Uterus (tissue), 2 donors: ENCODE measurements around the gene TMEM184B.

Experiments
- CTCF ChIP-seq, 4 experiments: fragments of 200-600 bp in 2 of 4; fragments of 450-650 bp in 2 of 4; sonication (generic) in 2 of 4; IDR thresholded peaks; one replicate each; pipeline ENCODE4 v1.5.1; 2016 to 2019; ENCODE audit warnings: antibody characterized with exemption in 4 of 4, mild to moderate bottlenecking in 2 of 4, moderate library complexity in 1 of 4
- POLR2A ChIP-seq, 2 donors: fragments of 450-650 bp; IDR thresholded peaks; one replicate each; pipeline ENCODE4 v1.6.1; 2016; ENCODE audit warnings: antibody characterized with exemption in 2 of 2, mild to moderate bottlenecking in 1 of 2, moderate library complexity in 1 of 2

DNA sequence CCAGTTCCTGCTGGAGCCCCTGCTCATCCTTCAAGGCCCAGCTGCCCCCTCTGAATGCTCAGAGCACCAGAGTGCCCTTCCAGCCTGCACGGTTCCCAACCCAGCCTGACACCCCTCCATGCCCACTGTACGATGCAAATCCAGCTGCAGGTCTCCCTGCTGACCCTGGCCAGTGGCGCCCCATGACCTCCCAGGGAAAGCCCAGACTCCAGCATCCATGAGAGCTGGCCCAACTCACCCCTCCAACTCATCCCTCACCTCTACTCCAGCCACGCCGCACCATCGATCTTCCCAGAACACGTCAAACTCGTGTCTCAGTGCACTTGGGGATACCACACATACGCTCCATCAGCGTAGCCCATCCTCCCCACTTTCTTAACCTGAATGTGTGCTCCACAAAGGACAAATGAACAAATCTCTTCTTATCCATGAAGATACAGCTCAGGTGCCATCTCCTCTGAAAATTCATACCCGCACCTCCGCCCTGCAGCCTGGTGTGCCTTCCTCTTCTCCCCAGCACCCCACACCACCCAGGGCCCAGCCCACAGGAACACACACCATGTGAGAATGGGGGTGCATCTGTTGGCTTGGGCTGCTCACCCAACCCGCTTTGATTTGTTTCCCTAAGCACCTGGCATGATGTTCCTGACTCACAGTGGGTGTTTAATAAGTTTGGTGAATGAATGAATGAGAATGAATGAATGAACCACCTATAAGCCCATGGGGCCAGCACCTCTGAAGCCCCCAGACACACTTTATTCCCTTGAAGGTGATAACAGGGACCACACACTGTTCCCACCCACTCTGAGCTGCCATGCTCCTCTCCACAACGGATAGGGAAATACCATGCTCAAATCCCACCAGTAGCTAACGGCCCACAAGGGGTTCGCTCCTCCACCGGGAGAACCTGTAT is 97.3 kb downstream of the TMEM184B start:
- no peak for TF ChIP-seq CTCF (IDR thresholded peaks at IDR 0.05)
- TF ChIP-seq POLR2A (IDR thresholded peaks at IDR 0.05): no peak
